PC-9 (cell line): ENCODE data around the gene PITPNC1.

ENCODE experiments used
- EZH2 ChIP-seq: fragments of 200-600 bp; sonication (generic); IDR thresholded peaks from 2 replicates; pipeline ENCODE4 v1.8.0; 2017; ENCODE audit warnings: antibody characterized with exemption, low read depth
- TF ChIP-seq, protein P1 (sequence below): fragments of 200-600 bp; sonication (generic); conservative IDR thresholded peaks from 2 replicates; pipeline ENCODE4 v1.6.1; 2017; ENCODE audit warnings: mixed run types, antibody characterized with exemption, mild to moderate bottlenecking, moderate library complexity

- TF ChIP-seq, protein P1, sequence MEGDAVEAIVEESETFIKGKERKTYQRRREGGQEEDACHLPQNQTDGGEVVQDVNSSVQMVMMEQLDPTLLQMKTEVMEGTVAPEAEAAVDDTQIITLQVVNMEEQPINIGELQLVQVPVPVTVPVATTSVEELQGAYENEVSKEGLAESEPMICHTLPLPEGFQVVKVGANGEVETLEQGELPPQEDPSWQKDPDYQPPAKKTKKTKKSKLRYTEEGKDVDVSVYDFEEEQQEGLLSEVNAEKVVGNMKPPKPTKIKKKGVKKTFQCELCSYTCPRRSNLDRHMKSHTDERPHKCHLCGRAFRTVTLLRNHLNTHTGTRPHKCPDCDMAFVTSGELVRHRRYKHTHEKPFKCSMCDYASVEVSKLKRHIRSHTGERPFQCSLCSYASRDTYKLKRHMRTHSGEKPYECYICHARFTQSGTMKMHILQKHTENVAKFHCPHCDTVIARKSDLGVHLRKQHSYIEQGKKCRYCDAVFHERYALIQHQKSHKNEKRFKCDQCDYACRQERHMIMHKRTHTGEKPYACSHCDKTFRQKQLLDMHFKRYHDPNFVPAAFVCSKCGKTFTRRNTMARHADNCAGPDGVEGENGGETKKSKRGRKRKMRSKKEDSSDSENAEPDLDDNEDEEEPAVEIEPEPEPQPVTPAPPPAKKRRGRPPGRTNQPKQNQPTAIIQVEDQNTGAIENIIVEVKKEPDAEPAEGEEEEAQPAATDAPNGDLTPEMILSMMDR, result no peak
- no peak for TF ChIP-seq EZH2
Observed at GRCh38 chr17:67489273-67489672, 112.2 kb downstream of the PITPNC1 start.
